ENCODE measurements around the gene CADPS. TPM values are rescaled to one million over a fixed set of nuclear protein-coding genes. Genes with fewer than 3 reads are reported as not detected.

Gene CADPS
- total RNA-seq, 1 experiment from 2014 or later = 7.0 TPM

DNA sequence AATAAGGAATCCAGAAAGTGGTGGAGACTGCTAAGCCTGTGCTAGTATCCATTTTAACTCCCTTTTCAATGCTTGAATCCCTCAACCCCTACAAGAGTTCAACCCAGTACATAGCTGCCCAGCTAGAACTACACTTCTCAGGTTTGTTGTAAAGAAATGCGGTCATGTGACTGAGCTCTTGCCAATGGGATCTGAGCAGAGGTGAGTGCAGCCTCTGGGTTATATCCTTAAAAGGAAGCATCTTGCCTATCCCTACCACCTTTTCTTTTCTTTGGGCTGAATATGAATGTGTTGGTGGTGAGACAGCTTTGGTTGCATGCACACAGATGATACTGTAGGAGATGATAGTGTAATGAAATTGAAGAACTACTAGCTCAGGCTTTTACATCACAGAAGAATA is 139.7 kb downstream of the CADPS start:
- peaks cover 7% of the 10 kb centered on the region for H3K36me3 Mint-ChIP-seq
- no peak overlapping the region for H3K4me3 Mint-ChIP-seq
- no peak overlapping the region for H3K27ac Mint-ChIP-seq
- POLR2A ChIA-PET = no interaction called here
- TF ChIP-seq, protein P1, sequence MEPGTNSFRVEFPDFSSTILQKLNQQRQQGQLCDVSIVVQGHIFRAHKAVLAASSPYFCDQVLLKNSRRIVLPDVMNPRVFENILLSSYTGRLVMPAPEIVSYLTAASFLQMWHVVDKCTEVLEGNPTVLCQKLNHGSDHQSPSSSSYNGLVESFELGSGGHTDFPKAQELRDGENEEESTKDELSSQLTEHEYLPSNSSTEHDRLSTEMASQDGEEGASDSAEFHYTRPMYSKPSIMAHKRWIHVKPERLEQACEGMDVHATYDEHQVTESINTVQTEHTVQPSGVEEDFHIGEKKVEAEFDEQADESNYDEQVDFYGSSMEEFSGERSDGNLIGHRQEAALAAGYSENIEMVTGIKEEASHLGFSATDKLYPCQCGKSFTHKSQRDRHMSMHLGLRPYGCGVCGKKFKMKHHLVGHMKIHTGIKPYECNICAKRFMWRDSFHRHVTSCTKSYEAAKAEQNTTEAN (CRISPR knock-in tag; IDR thresholded peaks at IDR 0.05) = no peak
- no peak for TF ChIP-seq JUN (CRISPR knock-in tag; IDR thresholded peaks at IDR 0.05)
- no peak for TF ChIP-seq MLX (CRISPR knock-in tag; IDR thresholded peaks at IDR 0.05)
- TF ChIP-seq, protein P2, sequence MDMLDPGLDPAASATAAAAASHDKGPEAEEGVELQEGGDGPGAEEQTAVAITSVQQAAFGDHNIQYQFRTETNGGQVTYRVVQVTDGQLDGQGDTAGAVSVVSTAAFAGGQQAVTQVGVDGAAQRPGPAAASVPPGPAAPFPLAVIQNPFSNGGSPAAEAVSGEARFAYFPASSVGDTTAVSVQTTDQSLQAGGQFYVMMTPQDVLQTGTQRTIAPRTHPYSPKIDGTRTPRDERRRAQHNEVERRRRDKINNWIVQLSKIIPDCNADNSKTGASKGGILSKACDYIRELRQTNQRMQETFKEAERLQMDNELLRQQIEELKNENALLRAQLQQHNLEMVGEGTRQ (CRISPR knock-in tag; IDR thresholded peaks at IDR 0.05) = peak; percentile 73
- TF ChIP-seq ETV6 (CRISPR knock-in tag; IDR thresholded peaks at IDR 0.05) = no peak
- TF ChIP-seq, protein P3, sequence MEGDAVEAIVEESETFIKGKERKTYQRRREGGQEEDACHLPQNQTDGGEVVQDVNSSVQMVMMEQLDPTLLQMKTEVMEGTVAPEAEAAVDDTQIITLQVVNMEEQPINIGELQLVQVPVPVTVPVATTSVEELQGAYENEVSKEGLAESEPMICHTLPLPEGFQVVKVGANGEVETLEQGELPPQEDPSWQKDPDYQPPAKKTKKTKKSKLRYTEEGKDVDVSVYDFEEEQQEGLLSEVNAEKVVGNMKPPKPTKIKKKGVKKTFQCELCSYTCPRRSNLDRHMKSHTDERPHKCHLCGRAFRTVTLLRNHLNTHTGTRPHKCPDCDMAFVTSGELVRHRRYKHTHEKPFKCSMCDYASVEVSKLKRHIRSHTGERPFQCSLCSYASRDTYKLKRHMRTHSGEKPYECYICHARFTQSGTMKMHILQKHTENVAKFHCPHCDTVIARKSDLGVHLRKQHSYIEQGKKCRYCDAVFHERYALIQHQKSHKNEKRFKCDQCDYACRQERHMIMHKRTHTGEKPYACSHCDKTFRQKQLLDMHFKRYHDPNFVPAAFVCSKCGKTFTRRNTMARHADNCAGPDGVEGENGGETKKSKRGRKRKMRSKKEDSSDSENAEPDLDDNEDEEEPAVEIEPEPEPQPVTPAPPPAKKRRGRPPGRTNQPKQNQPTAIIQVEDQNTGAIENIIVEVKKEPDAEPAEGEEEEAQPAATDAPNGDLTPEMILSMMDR (IDR thresholded peaks at IDR 0.05) = no peak
- TF ChIP-seq ZNF219 (CRISPR knock-in tag; IDR thresholded peaks at IDR 0.05; ENCODE audit: borderline replicate concordance) = no peak
- TF ChIP-seq HMGA2 (CRISPR knock-in tag; IDR thresholded peaks at IDR 0.05) = no peak
- no peaks in the 10 kb centered on the region for H3K27me3 Mint-ChIP-seq (ENCODE audit: low read depth)
- CTCF ChIA-PET = interaction anchor here (1.1 kb wide), 1 partner anchor 13 kb away, joined by 3 read pairs; no protein-coding TSS in a partner anchor
- no peaks in the 10 kb centered on the region for H3K4me1 Mint-ChIP-seq
- peaks cover 10% of the 10 kb centered on the region for H3K9me3 Mint-ChIP-seq
- DNase-seq (ENCODE audit: low spot score) (no peak), ATAC-seq (peak; percentile 80)

DNA sequence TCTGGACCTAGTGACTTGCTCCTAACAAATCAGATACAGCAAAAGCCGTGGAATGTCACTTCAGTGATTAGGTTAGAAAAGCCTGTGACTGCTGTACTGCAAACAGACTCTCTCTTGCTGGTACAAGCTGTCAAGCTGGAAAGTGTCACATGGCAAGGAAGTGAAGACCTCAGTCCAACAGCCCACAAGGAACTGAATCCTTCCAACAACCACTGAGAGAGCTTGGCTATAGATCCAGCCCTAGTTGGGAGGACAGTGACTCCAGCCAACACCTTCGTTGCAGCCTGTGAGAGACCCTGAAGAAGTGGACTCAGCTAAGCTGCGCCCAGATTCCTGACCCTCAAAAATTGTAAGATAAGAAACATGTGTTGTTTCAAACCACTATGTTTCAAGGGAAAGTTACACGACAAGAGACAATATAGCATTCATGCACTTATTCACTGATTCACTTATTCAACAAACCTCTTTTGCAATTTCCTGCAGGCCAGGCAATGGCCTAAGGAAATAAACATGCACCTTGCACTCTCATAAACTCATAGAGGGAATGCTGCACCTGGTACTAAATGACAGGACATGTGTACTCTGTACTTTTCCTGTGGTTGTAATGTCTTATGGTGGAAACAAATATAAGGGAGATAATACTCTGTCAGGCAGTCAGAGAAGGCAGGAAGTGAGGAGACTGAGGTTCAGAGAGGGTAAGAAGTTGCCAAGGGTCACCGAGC is 142.9 kb downstream of the CADPS start:
- ChIA-PET CTCF (interaction anchor here (1.1 kb wide), 1 partner anchor 63 kb away, joined by 12 read pairs; no protein-coding TSS in a partner anchor), POLR2A (interaction anchor here (0.5 kb wide), 1 partner anchor 40 kb away, joined by 3 read pairs; no protein-coding TSS in a partner anchor)
- H3K4me3 Mint-ChIP-seq = no peak overlapping the region
- no peak for DNase-seq (ENCODE audit: low spot score)
- H3K36me3 Mint-ChIP-seq = no peaks in the 10 kb centered on the region
- H3K27me3 Mint-ChIP-seq (ENCODE audit: low read depth) = no peaks in the 10 kb centered on the region
- TF ChIP-seq GABPB1 (CRISPR knock-in tag; IDR thresholded peaks at IDR 0.05) (peak; percentile 48; the same call in 1 of the 2 replicates), SMAD3 (CRISPR knock-in tag; IDR thresholded peaks at IDR 0.05; ENCODE audit: borderline replicate concordance) (no peak), NR3C1 (CRISPR knock-in tag; conservative IDR thresholded peaks at IDR 0.05; ENCODE audit: low read depth) (no peak), NR2C2 (CRISPR knock-in tag; IDR thresholded peaks at IDR 0.05) (no peak)
- H3K27ac Mint-ChIP-seq = no peak overlapping the region
- no peaks in the 10 kb centered on the region for H3K9me3 Mint-ChIP-seq
- H3K4me1 Mint-ChIP-seq = no peaks in the 10 kb centered on the region; the same call in 1 of the 2 replicates
- no peak for ATAC-seq

GRCh38 chr3:62727981-62728380 is 147.2 kb downstream of the CADPS start:
- H3K27ac Mint-ChIP-seq = no peak overlapping the region
- DNase-seq (ENCODE audit: low spot score) (no peak), ATAC-seq (no peak)
- no peaks in the 10 kb centered on the region for H3K36me3 Mint-ChIP-seq
- ChIA-PET CTCF (interaction anchor here (0.8 to 1.7 kb wide), 3 partner anchors 13 to 60 kb away, joined by 3 to 4 read pairs (median 3); no protein-coding TSS in a partner anchor), POLR2A (no interaction called here)
- no peaks in the 10 kb centered on the region; the same call in 1 of the 2 replicates for H3K27me3 Mint-ChIP-seq (ENCODE audit: low read depth)
- H3K9me3 Mint-ChIP-seq = no peaks in the 10 kb centered on the region
- H3K4me3 Mint-ChIP-seq = no peak overlapping the region
- peaks cover 21% of the 10 kb centered on the region for H3K4me1 Mint-ChIP-seq
- TF ChIP-seq, protein P4, sequence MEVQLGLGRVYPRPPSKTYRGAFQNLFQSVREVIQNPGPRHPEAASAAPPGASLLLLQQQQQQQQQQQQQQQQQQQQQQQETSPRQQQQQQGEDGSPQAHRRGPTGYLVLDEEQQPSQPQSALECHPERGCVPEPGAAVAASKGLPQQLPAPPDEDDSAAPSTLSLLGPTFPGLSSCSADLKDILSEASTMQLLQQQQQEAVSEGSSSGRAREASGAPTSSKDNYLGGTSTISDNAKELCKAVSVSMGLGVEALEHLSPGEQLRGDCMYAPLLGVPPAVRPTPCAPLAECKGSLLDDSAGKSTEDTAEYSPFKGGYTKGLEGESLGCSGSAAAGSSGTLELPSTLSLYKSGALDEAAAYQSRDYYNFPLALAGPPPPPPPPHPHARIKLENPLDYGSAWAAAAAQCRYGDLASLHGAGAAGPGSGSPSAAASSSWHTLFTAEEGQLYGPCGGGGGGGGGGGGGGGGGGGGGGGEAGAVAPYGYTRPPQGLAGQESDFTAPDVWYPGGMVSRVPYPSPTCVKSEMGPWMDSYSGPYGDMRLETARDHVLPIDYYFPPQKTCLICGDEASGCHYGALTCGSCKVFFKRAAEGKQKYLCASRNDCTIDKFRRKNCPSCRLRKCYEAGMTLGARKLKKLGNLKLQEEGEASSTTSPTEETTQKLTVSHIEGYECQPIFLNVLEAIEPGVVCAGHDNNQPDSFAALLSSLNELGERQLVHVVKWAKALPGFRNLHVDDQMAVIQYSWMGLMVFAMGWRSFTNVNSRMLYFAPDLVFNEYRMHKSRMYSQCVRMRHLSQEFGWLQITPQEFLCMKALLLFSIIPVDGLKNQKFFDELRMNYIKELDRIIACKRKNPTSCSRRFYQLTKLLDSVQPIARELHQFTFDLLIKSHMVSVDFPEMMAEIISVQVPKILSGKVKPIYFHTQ (CRISPR knock-in tag; IDR thresholded peaks at IDR 0.05) = no peak
- TF ChIP-seq ZNF532 (CRISPR knock-in tag; IDR thresholded peaks at IDR 0.05; ENCODE audit: borderline replicate concordance) (no peak), GRHL2 (CRISPR knock-in tag; IDR thresholded peaks at IDR 0.05; ENCODE audit: insufficient replicate concordance, severe bottlenecking) (no peak), SP1 (CRISPR knock-in tag; conservative IDR thresholded peaks at IDR 0.05) (no peak), ATF3 (CRISPR knock-in tag; conservative IDR thresholded peaks at IDR 0.05) (no peak)
